GM18498 (cell line): ENCODE results near the gene ANP32B.

ENCODE experiments used
- ATAC-seq: cut with Tn5 transposase; IDR thresholded peaks from one replicate; pipeline ENCODE4 v1.9.1; 2021; ENCODE audit warnings: mild to moderate bottlenecking, moderate library complexity; ENCODE audit not compliant: unreplicated experiment

ANP32B gene

GRCh38 chr9:98057138-98057799, 74.1 kb downstream of the ANP32B start:
- ATAC-seq: no peak

DNA sequence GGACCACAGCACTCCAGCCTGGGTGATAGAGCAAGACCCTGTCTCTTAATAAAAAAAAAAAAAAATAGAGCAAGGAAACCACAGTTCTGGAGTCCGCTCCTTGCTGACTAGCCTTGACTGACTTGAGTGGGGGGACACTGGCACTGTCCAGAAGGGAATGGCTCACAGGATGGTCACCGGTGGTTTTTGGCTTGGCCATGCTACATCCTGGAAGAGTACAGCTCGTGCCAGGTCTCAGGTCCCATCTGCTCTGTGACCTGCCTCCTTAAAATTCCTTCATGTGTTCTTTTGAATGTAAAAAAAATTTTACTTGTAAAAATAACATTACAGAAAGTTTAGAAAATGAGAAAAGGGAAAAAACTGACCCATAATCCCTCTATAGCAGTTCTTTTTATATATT, 79.0 kb downstream of the ANP32B start:
- ATAC-seq: no peak

GRCh38 chr9:98064623-98065392, 81.7 kb downstream of the ANP32B start:
- ATAC-seq: no peak
